Measurements from ENCODE around the gene TMC6. TPM values are rescaled to one million over a fixed set of nuclear protein-coding genes. Genes with fewer than 3 reads are reported as not detected.
"Not testable (repeated sequence)": the region's sequence is repeated elsewhere in the genome, so short reads cannot be mapped to it uniquely, and the experiment has no call there.

Gene TMC6
- total RNA-seq = 2.3 TPM

- DNase-seq = peak; percentile 37
Measured at GRCh38 chr17:78128551-78129350, at the start of gene TMC6. Gene TMC6 (minus strand): TSS chr17:78128755. CDS start chr17:78126832, 1,923 bp downstream.

- DNase-seq = no peak
Measured at GRCh38 chr17:78176548-78177025, 48.0 kb upstream of the TMC6 start.

- DNase-seq = no peak
Measured at GRCh38 chr17:78175643-78175981, 47.1 kb upstream of the TMC6 start.

- DNase-seq = no peak
Measured at GRCh38 chr17:78174870-78175642, 46.5 kb upstream of the TMC6 start.

GRCh38 chr17:78174346-78174869 is 45.9 kb upstream of the TMC6 start:
- peak; percentile 77 for DNase-seq

GRCh38 chr17:78173097-78173715 is 44.7 kb upstream of the TMC6 start:
- no peak for DNase-seq

- DNase-seq = no peak
Measured at GRCh38 chr17:78172249-78173051, 43.9 kb upstream of the TMC6 start.

GRCh38 chr17:78171591-78172248 is 43.2 kb upstream of the TMC6 start:
- not testable (repeated sequence) for DNase-seq

- DNase-seq = no peak
Measured at GRCh38 chr17:78170692-78171590, 42.4 kb upstream of the TMC6 start.

GRCh38 chr17:78168903-78169793 is 40.6 kb upstream of the TMC6 start:
- no peak for DNase-seq

GRCh38 chr17:78168242-78168902 is 39.8 kb upstream of the TMC6 start, which contains the start of gene SYNGR2:
Gene SYNGR2 (plus strand): TSS chr17:78168581. CDS start chr17:78168617, 36 bp downstream.
- peak; percentile 67 for DNase-seq

- DNase-seq = no peak
Measured at GRCh38 chr17:78166416-78166815, 37.9 kb upstream of the TMC6 start.

- no peak for DNase-seq
Measured at GRCh38 chr17:78164748-78165607, 36.4 kb upstream of the TMC6 start.

- DNase-seq = no peak
Measured at GRCh38 chr17:78163881-78164747, 35.6 kb upstream of the TMC6 start.

- DNase-seq = no peak
Measured at GRCh38 chr17:78159575-78160158, 31.1 kb upstream of the TMC6 start.
